IMR-90 (cell line): ENCODE results near the gene CR1L. TPM values are rescaled to one million over a fixed set of nuclear protein-coding genes. Genes with fewer than 3 reads are reported as not detected.
"Not testable (repeated sequence)": the region's sequence is repeated elsewhere in the genome, so short reads cannot be mapped to it uniquely, and the experiment has no call there.

Experiments used
- ATAC-seq: fragments of 200-7000 bp; cut with Tn5 transposase; 2 replicates; pipeline ENCODE4 v1.9.1; 2020; ENCODE audit warnings: low read depth, mild to moderate bottlenecking, moderate library complexity
- BruUV-seq: library from RNA; stranded (reverse); fragments of 400-500 nt; replicated peaks from 2 replicates; lab custom pipeline; 2021; lab: Mats Ljungman, UMichigan
- CTCF ChIA-PET: fragments of 300-600 bp; formaldehyde crosslinking; extraction: SDS; loops from one replicate; lab custom pipeline; 2021; ENCODE audit warnings: antibody characterized with exemption; lab: Yijun Ruan, JAX
- POLR2A ChIA-PET: fragments of 300-600 bp; sonication (Branson Sonifier 250); formaldehyde crosslinking; loops from one replicate; lab custom pipeline; 2022; ENCODE audit warnings: antibody characterized with exemption; ENCODE audit not compliant: unreplicated experiment; lab: Charles Lee
- DNase-seq: peaks from one replicate; pipeline ENCODE4 v3.0.0; 2013
- H2AFZ ChIP-seq: replicated peaks from 2 replicates; pipeline ENCODE3; 2013; ENCODE audit warnings: low read length, mild to moderate bottlenecking; ENCODE audit not compliant: poor library complexity
- H2AK5ac ChIP-seq: 2 replicates; pipeline ENCODE4 v1.6.1; 2013; ENCODE audit warnings: low read depth, low read length, inconsistent platforms
- H2AK9ac ChIP-seq: replicated peaks from 2 replicates; pipeline ENCODE3; 2013; ENCODE audit warnings: mild to moderate bottlenecking, low read depth, low read length, moderate library complexity; ENCODE audit not compliant: poor library complexity
- H2BK120ac ChIP-seq: 2 replicates; pipeline ENCODE4 v1.6.1; 2013; ENCODE audit warnings: low read depth, low read length, inconsistent platforms
- H2BK15ac ChIP-seq: 3 replicates; pipeline ENCODE4 v1.6.1; 2013; ENCODE audit warnings: low read depth, low read length, inconsistent platforms
- H2BK20ac ChIP-seq: 2 replicates; pipeline ENCODE4 v1.6.1; 2013; ENCODE audit warnings: low read depth, mild to moderate bottlenecking, inconsistent platforms, low read length, moderate library complexity
- H2BK5ac ChIP-seq: 2 replicates; pipeline ENCODE4 v1.6.1; 2013; ENCODE audit warnings: mild to moderate bottlenecking, low read depth, low read length, inconsistent platforms; ENCODE audit not compliant: poor library complexity, severe bottlenecking
- H3K14ac ChIP-seq: replicated peaks from 2 replicates; pipeline ENCODE4 v1.6.1; 2013; ENCODE audit warnings: low read depth, low read length, inconsistent platforms
- H3K18ac ChIP-seq: 2 replicates; pipeline ENCODE4 v1.6.1; 2013; ENCODE audit warnings: low read depth, low read length, control low read depth
- H3K23ac ChIP-seq: 2 replicates; pipeline ENCODE4 v1.6.1; 2013; ENCODE audit warnings: low read depth, low read length, inconsistent platforms
- H3K27ac ChIP-seq: 2 replicates; pipeline ENCODE4 v1.5.1; 2013; ENCODE audit warnings: mild to moderate bottlenecking, control low read depth, low read length; ENCODE audit not compliant: insufficient read depth
- H3K27me3 ChIP-seq: 2 replicates; pipeline ENCODE4 v1.6.1; 2013; ENCODE audit warnings: low read length; ENCODE audit not compliant: control insufficient read depth, insufficient read depth
- H3K36me3 ChIP-seq: 2 replicates; pipeline ENCODE4 v1.6.1; 2013; ENCODE audit warnings: low read length, mixed read lengths; ENCODE audit not compliant: control insufficient read depth, insufficient read depth
- H3K4ac ChIP-seq: 2 replicates; pipeline ENCODE4 v1.6.1; 2013; ENCODE audit warnings: low read depth, low read length, inconsistent platforms
- H3K4me1 ChIP-seq: 2 replicates; pipeline ENCODE4 v1.6.1; 2013; ENCODE audit warnings: low read length, mixed read lengths; ENCODE audit not compliant: control insufficient read depth, insufficient read depth
- H3K4me2 ChIP-seq: 2 replicates; pipeline ENCODE4 v1.6.1; 2013; ENCODE audit warnings: low read depth, mild to moderate bottlenecking, control low read depth, low read length, moderate library complexity
- H3K4me3 ChIP-seq: 2 replicates; pipeline ENCODE4 v1.5.1; 2013; ENCODE audit warnings: low read depth, mild to moderate bottlenecking, control low read depth, low read length, moderate library complexity; ENCODE audit not compliant: insufficient read depth
- H3K56ac ChIP-seq: 2 replicates; pipeline ENCODE4 v1.6.1; 2013; ENCODE audit warnings: low read length, inconsistent platforms; ENCODE audit not compliant: insufficient read depth; ENCODE audit errors: extremely low read depth
- H3K79me1 ChIP-seq, 2 experiments: 2 replicates each; pipeline ENCODE4 v1.6.1; 2013; ENCODE audit warnings: low read length in 2 of 2, inconsistent platforms in 1 of 2, low read depth in 1 of 2
- H3K9ac ChIP-seq: 2 replicates; pipeline ENCODE4 v1.6.1; 2013; ENCODE audit warnings: low read depth, low read length, control low read depth
- H3K9me1 ChIP-seq: 2 replicates; pipeline ENCODE4 v1.6.1; 2013; ENCODE audit warnings: low read length, inconsistent platforms; ENCODE audit not compliant: insufficient read depth
- H3K9me3 ChIP-seq: 2 replicates; pipeline ENCODE4 v1.6.1; 2013; ENCODE audit warnings: low read length; ENCODE audit not compliant: control insufficient read depth, insufficient read depth
- H4K20me1 ChIP-seq: 2 replicates; pipeline ENCODE4 v1.6.1; 2013; ENCODE audit warnings: low read length, inconsistent platforms; ENCODE audit not compliant: insufficient read depth
- H4K5ac ChIP-seq: 2 replicates; pipeline ENCODE4 v1.6.1; 2013; ENCODE audit warnings: mild to moderate bottlenecking, low read depth, low read length, control low read depth
- H4K8ac ChIP-seq, 2 experiments: 2 replicates each; pipeline ENCODE4 v1.6.1; 2013; ENCODE audit warnings: low read depth in 2 of 2, low read length in 2 of 2, control low read depth in 1 of 2, inconsistent platforms in 1 of 2
- H4K91ac ChIP-seq: 2 replicates; pipeline ENCODE4 v1.6.1; 2013; ENCODE audit warnings: low read depth, low read length, inconsistent platforms; ENCODE audit not compliant: insufficient read depth
- WGBS, 2 experiments: methylation state at CpG; one replicate each; pipeline versions ENCODE4 v1.1.5 to v1.1.7; 2013; ENCODE audit warnings: missing lambda C conversion rate in 2 of 2; ENCODE audit not compliant: insufficient read length in 1 of 2; ENCODE audit errors: extremely low coverage in 2 of 2; 5-methylcytosine and 5-hydroxymethylcytosine counted together
- dilution Hi-C: fragments of 300-500 bp; cut with HindIII; formaldehyde crosslinking; loops from one replicate; pipeline ENCODE4 v1.14.3; 2018; ENCODE audit warnings: low sequenced_read_pairs; ENCODE audit not compliant: unreplicated experiment
- in situ Hi-C: fragments of 300-500 bp; cut with MboI; formaldehyde crosslinking; loops from 3 replicates; pipeline ENCODE4 v1.14.3; 2019; ENCODE audit warnings: low sequenced_read_pairs, inconsistent platforms, mixed read lengths
- intact Hi-C: fragments of 100-400 bp; cut with micrococcal nuclease; formaldehyde crosslinking; loops from 2 replicates; pipeline ENCODE4 v1.10.0; 2022
- polyA plus RNA-seq, 3 experiments: library from polyadenylated mRNA; depleted of rRNA; stranded (reverse); fragments of >200 nt; gene quantifications; 2 replicates each; pipeline ENCODE4 v1.2.3, GENCODE V29; 2012; ENCODE audit warnings: low replicate concordance in 1 of 3
- total RNA-seq: library from RNA; depleted of rRNA; stranded (reverse); fragments of >200 nt; gene quantifications from 2 replicates; pipeline ENCODE4 v1.2.3, GENCODE V29; 2012

Gene CR1L
- total and polyA plus RNA-seq, 2 of the 4 experiments (the other 2 are of a cell fraction) = not detected

DNA sequence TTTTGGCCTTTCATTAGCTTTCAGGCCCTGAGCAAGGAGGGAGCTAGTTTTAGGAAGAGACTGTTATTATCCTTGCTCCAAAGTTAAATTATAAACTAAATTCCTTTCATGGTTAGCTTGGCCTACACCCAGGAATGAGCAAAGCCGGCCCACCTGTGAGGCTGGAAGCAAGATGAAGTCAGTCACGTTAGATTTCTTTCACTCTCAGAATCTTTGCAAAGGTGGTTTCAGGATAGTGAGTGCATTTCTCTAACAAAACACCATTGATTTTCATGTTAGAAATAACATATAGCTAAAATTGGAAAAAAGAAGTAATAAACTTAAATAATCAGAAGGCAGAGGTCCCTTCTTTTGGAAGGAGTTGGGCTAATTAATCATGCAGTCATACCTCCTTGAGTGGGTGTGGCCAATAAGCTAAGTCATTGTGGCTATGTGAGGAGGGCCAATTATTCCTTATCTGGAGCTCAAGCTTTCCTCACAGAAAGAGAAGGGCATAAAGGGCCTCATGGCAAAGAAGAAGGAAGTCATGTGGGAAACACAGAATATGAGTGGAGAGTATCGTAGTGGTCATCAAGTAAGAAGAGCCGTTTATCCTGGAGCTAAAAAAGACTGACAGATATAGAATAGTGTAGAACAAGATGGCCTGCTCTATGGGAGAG, 83.4 kb downstream of the CR1L start:
- H3K9ac ChIP-seq, H3K9me3 ChIP-seq, H3K4me1 ChIP-seq, H3K4me2 ChIP-seq, H2AK5ac ChIP-seq, H2AK9ac ChIP-seq, H3K9me1 ChIP-seq, H2BK120ac ChIP-seq, H3K27me3 ChIP-seq, H3K4me3 ChIP-seq, POLR2A ChIA-PET, DNase-seq, ATAC-seq, H2BK15ac ChIP-seq, H2BK5ac ChIP-seq, H3K23ac ChIP-seq, H3K56ac ChIP-seq, H2BK20ac ChIP-seq, in situ Hi-C loops, H4K91ac ChIP-seq, H4K8ac ChIP-seq, H3K18ac ChIP-seq, H3K79me1 ChIP-seq, dilution Hi-C loops, H4K20me1 ChIP-seq, H3K14ac ChIP-seq, CTCF ChIA-PET, intact Hi-C loops, H3K36me3 ChIP-seq, H3K4ac ChIP-seq, H4K5ac ChIP-seq, H3K27ac ChIP-seq, H2AFZ ChIP-seq, BruUV-seq: not testable (repeated sequence)
- WGBS, 2 experiments = no CpG with 5 or more reads among the region's 4 CpGs

DNA sequence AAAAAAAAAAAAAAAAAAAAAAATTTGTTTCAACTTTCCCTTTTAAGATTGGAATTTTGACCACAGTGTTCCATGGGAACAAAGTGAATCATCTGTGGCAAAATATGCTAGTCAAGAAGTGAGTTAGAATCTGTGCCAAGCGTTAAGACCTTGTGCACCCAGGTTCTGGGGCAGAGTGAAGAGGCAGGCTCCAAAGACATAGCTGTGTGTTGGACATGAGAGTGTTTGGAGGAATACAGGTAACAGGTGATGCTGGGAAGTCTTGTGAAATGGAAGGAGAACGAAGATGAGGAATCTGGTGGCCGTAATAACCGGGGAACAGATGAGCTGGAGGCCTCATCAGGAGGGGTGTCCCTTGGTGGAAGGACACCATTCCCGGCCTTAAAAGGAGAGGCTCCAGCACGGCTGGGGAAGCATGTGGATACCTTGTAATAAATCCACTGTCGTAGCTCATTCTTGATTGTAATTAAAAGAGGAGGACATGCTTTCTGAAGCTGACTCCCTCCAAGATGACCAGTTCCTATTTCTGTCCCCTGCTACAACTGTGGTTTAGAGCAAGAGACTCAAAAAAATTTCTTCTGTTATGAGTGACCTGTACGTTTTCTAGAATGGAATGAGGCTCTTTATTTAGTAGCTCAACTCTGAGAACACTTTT, 92.7 kb downstream of the CR1L start:
- H4K20me1 ChIP-seq, H2BK120ac ChIP-seq, dilution Hi-C loops, in situ Hi-C loops, intact Hi-C loops, H3K27me3 ChIP-seq, H3K9me1 ChIP-seq, H2BK15ac ChIP-seq, H3K27ac ChIP-seq, H3K9ac ChIP-seq, CTCF ChIA-PET, POLR2A ChIA-PET, H2BK20ac ChIP-seq, H3K4me2 ChIP-seq, H3K4me1 ChIP-seq, ATAC-seq, H3K18ac ChIP-seq, DNase-seq, H4K8ac ChIP-seq, H2AK5ac ChIP-seq, H3K79me1 ChIP-seq, H4K5ac ChIP-seq, H3K4ac ChIP-seq, BruUV-seq, H2BK5ac ChIP-seq, H3K9me3 ChIP-seq, H3K4me3 ChIP-seq, H2AFZ ChIP-seq, H4K91ac ChIP-seq, H3K14ac ChIP-seq, H3K56ac ChIP-seq, H3K36me3 ChIP-seq, H2AK9ac ChIP-seq, H3K23ac ChIP-seq: not testable (repeated sequence)
- 100% methylated on average over 1 of the region's 8 CpGs; no CpG with 5 or more reads in 1 of the 2 experiments for WGBS, 2 experiments
